Measurements from ENCODE around the gene MCHR2. TPM values are rescaled to one million over a fixed set of nuclear protein-coding genes. Genes with fewer than 3 reads are reported as not detected.
A peak's percentile ranks its signal among the peaks of the same experiment; 100 is the strongest.
"Not testable (repeated sequence)": the region's sequence is repeated elsewhere in the genome, so short reads cannot be mapped to it uniquely, and the experiment has no call there.

MCHR2 gene, protein sequence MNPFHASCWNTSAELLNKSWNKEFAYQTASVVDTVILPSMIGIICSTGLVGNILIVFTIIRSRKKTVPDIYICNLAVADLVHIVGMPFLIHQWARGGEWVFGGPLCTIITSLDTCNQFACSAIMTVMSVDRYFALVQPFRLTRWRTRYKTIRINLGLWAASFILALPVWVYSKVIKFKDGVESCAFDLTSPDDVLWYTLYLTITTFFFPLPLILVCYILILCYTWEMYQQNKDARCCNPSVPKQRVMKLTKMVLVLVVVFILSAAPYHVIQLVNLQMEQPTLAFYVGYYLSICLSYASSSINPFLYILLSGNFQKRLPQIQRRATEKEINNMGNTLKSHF
- total RNA-seq: not detected

DNA sequence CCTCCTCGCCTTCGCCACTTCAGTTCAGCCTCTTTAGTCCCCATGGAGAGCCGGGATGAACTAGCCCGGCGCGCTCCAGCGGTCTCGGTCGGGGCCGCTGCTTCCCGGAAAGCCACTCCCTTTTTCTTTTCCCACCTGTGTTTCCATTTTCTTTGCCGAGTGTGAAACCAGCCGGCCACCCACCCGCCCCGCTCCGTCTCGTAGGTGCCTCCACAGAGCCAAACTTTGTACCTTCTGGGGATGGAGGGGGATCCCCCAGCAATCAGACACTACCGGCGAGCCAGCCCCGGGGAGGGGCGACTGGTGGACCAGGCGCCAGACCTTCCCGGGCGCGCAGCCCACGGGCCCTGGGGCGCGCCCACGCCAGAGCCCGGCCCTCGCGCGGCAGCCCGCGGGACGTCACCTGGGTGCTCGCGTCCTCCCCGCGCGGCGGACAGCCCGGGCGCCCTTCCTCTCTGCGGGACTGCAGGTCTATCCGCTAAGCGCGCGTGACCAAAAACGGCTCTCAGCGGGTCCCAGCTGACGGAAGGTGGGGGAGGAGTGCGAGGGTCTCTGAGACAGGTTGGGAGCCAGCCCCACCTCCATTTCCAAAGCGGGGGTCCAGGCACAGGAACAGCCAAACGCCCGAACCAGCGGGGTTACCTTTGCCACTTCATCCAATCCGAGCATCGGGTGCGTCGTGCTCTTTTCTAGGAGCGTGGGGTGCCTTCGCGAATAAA, at the start of gene MCHR2:
Gene MCHR2 (minus strand): TSS at position 691 of the 719 bp plus-strand sequence. CDS start 38,076 bp downstream, outside the sequence.
- intact Hi-C loops (cut with DNase I; ENCODE audit: low total_unique reads): no loop called here
- Histone ChIP-seq H3K9me3 (no peaks in the 10 kb centered on the region), H3K4me3 (peak within 1 kb of the TSS; percentile 19 to 39 (median 31)), H3K36me3 (no peaks in the 10 kb centered on the region), H3K27ac (no peak within 1 kb of the TSS), H3K4me1 (no peaks in the 10 kb centered on the region), H3K27me3 (peaks cover 13 to 24% (median 14%) of the 10 kb centered on the region in 3 donors)
- DNase-seq (no peak), ATAC-seq (no peak)
- in situ Hi-C loops (cut with MboI; ENCODE audit: low sequenced_read_pairs in 4 of 4): no loop called here
- TF ChIP-seq, protein P1, sequence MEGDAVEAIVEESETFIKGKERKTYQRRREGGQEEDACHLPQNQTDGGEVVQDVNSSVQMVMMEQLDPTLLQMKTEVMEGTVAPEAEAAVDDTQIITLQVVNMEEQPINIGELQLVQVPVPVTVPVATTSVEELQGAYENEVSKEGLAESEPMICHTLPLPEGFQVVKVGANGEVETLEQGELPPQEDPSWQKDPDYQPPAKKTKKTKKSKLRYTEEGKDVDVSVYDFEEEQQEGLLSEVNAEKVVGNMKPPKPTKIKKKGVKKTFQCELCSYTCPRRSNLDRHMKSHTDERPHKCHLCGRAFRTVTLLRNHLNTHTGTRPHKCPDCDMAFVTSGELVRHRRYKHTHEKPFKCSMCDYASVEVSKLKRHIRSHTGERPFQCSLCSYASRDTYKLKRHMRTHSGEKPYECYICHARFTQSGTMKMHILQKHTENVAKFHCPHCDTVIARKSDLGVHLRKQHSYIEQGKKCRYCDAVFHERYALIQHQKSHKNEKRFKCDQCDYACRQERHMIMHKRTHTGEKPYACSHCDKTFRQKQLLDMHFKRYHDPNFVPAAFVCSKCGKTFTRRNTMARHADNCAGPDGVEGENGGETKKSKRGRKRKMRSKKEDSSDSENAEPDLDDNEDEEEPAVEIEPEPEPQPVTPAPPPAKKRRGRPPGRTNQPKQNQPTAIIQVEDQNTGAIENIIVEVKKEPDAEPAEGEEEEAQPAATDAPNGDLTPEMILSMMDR (IDR thresholded peaks at IDR 0.05 in 4 of 5, conservative IDR thresholded peaks at IDR 0.05 in 1 of 5): no peak
- TF ChIP-seq POLR2A (IDR thresholded peaks at IDR 0.05): no peak

DNA sequence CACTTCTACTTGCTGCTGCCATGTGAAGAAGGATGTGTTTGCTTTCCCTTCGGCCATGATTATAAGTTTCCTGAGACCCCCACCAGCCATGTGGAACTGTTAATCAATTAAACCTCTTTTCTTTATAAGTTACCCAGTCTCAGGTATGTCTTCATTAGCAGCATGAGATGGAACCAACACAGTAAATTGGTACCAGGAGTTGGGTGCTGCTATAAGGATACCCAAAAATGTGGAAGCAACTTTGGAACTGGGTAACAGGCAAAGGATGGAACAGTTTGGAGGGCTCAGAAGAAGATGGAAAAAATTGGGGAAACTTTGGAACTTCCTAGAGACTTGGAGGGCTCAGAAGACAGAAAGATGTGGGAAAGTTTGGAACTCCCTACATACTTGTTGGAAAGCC, 44.5 kb upstream of the MCHR2 start:
- in situ Hi-C loops (cut with MboI; ENCODE audit: low sequenced_read_pairs in 4 of 4); H3K27ac ChIP-seq; H3K27me3 ChIP-seq; ATAC-seq; H3K36me3 ChIP-seq; H3K4me3 ChIP-seq; intact Hi-C loops (cut with DNase I; ENCODE audit: low total_unique reads); DNase-seq; H3K9me3 ChIP-seq; H3K4me1 ChIP-seq: not testable (repeated sequence)

DNA sequence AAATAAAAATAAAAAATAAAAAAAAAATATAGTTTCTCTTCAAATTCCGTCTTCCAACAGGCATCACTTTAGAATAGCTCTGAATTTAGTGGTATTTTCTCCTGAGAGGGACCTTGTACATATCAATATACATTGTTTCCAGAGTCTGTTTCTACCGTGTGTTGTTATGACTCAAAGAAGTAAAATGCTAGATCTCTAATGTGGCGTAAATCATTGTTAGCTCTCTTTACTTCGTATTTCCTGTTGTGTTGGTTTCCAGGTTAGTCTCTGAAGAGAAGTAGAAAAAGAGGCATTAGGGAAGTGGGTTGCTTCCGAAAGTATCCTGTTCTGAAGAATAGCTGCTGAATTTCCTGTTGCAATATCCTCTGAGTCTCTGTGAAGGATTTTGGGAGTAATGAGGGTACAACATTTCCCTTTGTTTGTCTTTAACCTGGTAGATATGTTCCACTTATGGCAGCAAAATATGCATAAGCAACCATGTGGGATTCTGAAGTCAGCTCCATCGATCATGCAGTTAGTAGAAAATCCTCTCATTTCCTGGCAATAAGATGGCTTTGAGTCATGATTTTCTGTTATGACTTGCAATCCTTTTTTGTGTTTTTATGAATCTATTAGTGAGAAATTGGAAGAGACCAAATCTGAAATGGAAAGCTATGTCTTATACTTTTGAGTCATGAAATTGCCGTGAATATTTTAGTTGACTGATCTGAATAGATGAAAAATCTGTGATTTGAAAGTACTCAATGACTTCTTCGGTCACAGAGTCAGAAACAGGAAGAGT, 42.0 kb upstream of the MCHR2 start:
- Histone ChIP-seq H3K27ac (no peak overlapping the region), H3K4me1 (no peaks in the 10 kb centered on the region), H3K36me3 (no peaks in the 10 kb centered on the region), H3K4me3 (no peak overlapping the region), H3K9me3 (no peaks in the 10 kb centered on the region), H3K27me3 (no peaks in the 10 kb centered on the region)
- DNase-seq (no peak), ATAC-seq (no peak)
- TF ChIP-seq, protein P1 (IDR thresholded peaks at IDR 0.05 in 4 of 5, conservative IDR thresholded peaks at IDR 0.05 in 1 of 5): no peak
- TF ChIP-seq POLR2A (IDR thresholded peaks at IDR 0.05): no peak
- intact Hi-C loops (cut with DNase I; ENCODE audit: low total_unique reads): no loop called here
- in situ Hi-C loops (cut with MboI; ENCODE audit: low sequenced_read_pairs in 4 of 4): no loop called here

DNA sequence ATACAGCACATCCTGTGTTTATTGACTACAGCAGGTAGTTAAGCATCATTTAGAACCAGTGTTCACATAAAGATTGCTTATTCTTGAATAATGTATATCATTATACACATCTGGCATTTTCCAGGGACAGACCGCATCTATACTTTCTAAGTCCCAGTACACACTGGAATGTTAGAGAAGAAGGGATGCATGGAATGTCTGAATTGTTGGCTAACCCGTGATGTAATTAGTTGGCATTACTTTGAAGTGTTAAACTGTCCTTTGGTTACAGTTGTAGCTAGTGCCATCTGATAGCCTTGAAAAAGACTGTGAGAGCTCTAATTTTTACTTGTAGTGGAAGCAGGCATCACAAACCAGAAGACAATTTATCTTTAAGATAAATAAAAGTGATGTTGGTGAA, 29.8 kb upstream of the MCHR2 start:
- TF ChIP-seq POLR2A (IDR thresholded peaks at IDR 0.05): no peak
- TF ChIP-seq, protein P1 (IDR thresholded peaks at IDR 0.05 in 4 of 5, conservative IDR thresholded peaks at IDR 0.05 in 1 of 5): no peak
- no peaks in the 10 kb centered on the region for H3K4me1 ChIP-seq
- in situ Hi-C loops (cut with MboI; ENCODE audit: low sequenced_read_pairs in 4 of 4): loop anchor here in 1 of 4 donors (25.0 kb wide), 1 partner anchor 639 kb away; no protein-coding TSS in a partner anchor
- no peaks in the 10 kb centered on the region for H3K36me3 ChIP-seq
- DNase-seq (no peak), ATAC-seq (no peak)
- H3K9me3 ChIP-seq: no peaks in the 10 kb centered on the region
- intact Hi-C loops (cut with DNase I; ENCODE audit: low total_unique reads): no loop called here
- H3K4me3 ChIP-seq: no peak overlapping the region
- no peak overlapping the region for H3K27ac ChIP-seq
- no peaks in the 10 kb centered on the region for H3K27me3 ChIP-seq
